Right renal pelvis (tissue), 4 donors: ENCODE data around the gene ZNF521. TPM values are rescaled to one million over a fixed set of nuclear protein-coding genes. Genes with fewer than 3 reads are reported as not detected.

Experiments
- DNase-seq, 4 donors: peaks; one replicate each; pipeline ENCODE4 v3.0.0-alpha.2; 2013; ENCODE audit warnings: low read depth in 4 of 4, low spot score in 3 of 4, missing footprints in 1 of 4
- polyA plus RNA-seq, 4 donors: library from polyadenylated mRNA; unstranded; fragments of 120-200 nt; gene quantifications; one replicate each; pipeline ENCODE4 v1.2.1, GENCODE V29; 2013; ENCODE audit not compliant: insufficient read length in 4 of 4

ZNF521 gene
- polyA plus RNA-seq, 4 donors: 35.6 to 41.2 (median 38.4) TPM

DNA sequence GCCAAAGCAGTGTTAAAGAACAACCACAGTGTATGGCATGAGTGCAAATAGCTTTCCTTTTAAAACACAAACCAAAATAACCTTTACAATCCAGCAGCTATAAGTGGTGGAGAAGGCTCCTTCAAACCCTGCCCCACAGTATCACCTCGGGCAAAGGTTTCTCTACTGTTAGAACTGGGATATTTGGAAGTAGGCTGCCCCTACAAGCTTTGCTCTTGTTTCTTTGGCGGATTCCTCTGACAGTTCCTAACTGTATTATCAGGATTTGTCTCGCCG is 214.8 kb downstream of the ZNF521 start:
- DNase-seq: no peak

DNA sequence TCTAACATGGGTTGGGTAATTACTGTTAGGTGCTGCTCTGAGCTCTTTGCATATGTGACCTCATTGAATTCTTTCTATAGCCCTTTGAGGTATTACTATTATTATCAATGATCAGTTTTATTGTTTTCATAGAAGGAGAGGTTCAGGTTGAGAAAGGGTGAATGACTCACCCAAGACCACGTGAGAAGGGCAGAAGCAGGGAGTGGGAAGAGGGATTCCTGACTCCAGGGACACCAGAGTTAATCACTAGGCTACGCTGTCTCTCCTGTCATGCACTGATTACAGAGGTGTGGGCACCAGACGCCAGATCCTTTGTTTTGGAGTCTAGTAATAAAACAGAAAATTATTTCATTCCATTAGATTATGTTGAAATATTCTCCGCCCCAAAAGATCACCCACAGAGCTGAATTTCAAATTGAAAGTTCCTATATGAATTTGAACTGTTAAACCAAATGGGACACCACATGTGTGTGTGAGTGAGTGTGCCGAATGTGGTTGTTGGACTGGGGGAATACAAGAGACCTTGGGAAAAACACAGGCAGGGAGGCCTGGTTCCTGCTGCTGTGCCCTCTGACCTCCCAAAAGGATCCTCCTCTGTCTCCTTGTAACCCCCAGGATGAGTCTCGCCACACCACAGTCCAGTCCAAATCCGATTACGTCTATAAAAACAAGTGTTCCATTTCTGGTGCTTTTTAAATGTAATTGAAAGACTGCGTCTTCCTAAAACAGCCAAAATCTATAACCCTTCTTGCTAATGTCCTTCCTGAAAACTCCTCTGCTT is 215.4 kb downstream of the ZNF521 start:
- DNase-seq: no peak

DNA sequence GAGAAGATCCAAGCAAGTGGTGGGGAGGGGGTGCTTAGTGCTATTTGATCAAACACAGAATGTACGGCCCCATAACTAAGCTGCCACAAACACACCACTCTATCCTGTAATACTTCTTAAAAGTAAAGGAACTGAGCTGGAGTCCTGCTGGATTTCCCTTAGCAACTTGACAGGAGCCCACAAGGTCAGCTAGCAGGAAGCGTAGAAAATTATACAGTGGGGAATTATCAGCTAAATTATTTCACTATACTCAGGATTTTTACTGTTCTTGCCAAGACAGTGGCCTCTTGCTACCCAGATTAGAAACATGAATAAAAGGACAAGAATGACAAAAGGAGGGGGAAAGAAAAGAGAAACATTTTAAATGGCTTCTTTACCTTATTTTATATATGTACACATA is 217.1 kb downstream of the ZNF521 start:
- DNase-seq: no peak

DNA sequence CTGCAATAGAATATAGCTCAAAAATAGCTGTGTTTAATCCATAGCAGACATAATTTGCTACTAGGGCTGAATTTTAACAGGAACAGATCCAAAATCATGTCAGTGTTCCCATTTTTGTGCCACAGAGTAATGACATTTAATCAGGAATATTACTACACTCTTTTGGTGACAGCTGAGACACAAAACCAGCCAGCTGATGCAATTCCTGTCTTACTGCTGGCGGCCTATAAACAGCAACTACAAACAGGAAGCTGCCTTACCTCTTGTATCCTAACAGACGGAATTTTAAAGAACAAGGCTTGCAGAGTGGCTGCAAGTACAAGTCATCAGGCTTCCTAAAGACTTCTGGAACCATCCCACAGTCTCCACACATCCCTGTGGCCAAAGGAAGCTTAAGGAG is 218.1 kb downstream of the ZNF521 start:
- DNase-seq: no peak

DNA sequence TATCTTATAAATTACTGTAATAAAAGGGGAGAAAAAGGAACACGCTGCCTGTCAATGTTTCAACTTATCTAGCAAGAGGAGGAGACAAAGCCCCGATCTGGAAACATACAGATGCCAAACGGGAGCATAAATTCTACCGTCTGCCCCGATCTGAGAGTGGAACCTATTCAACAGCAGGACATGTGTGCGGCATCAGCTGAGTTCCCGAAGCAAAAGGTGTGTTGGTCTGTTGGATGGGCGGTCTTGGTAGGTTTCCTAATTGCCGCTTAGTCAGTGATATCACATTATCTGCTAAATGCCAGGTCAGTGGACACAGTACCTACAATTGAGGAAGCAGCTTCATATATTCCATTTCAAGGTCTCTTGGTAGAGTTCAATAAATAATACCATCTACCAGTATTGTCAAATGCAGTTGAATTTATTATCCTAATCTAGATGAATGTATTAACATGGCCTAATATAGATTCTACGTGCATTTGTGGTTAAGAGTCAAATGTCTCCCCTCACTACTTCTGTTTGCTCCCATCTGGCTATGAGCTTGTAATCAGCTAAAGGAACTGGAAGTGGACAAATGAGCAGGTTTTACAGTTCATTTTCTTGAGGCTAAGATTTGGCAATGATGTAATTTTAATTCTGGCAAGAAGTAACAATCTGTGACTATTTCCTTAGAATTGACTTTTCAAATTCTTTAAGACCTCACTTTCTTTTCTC is 219.0 kb downstream of the ZNF521 start:
- no peak for DNase-seq

DNA sequence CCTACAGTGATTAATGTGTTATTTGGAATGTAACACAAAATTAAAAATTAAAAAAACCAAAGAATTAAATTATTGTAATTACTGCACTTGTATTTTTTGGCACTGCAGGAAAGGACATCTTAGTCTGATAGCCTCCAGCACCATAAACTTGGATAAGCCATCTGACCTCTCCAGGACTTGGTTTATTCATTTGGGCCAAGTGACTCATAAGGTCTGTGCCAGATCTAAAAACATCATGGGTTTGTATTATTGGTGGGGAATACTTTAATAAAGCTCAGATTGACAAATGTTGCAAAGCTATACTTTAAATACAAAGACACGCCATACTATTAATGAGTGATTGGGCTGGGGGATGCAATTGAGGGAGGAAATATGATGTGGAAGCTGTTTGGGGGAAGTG is 225.2 kb downstream of the ZNF521 start:
- no peak for DNase-seq

DNA sequence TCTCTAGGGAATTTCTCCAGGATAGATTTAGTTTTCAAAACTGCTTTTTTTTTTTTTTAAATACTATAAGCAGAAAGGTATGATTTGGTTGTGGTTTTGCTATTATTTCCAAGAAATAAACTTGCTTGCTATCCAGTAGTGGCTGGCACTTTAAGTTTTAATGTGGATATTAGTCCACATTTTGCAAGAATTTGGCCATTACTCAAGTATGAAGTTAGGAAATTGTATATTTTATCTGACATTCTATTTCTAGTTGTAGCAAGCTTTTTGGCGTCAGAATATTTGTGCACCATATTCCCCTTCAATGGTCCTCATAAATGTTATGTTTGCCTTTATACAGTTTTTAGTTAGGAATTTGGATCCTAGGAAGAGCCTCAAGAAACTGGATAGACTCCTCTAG is 226.3 kb downstream of the ZNF521 start:
- no peak for DNase-seq

DNA sequence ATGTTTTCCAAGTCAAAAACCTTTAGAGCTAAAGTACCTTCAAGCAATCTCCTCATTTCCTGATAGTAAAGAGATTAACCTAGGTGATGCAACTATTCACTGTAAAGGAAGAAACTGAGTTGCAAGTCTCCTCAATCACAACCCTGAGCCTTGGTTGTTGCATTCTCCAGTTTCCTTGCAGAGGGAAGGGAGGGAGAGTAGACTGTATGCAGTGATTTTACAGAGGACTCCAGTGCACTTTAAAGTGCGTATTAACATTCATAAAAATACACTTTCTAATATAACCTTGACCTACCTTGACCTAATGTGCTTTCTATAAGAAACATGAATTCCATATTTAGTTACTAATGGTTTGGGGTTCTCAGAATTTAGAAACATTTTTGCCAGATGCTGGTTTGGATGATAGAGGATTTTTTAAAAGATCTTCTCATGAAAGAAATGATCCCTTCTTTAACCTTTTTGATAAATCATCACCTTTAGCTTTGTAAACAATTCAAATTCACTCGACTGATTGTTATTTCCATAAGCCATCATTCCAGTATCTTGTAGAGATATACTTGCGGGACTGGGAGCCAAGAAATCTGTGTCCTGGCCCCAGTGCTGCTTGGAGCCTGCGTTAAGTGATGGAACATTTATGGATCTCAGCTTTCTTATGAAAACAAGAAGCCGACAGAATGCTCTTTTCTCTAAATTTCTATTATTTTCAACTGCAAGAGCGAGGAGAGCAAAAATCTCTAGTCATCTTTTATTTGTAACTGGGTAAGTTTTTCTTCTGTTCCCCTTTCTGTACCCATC is 228.3 kb downstream of the ZNF521 start:
- DNase-seq: no peak

DNA sequence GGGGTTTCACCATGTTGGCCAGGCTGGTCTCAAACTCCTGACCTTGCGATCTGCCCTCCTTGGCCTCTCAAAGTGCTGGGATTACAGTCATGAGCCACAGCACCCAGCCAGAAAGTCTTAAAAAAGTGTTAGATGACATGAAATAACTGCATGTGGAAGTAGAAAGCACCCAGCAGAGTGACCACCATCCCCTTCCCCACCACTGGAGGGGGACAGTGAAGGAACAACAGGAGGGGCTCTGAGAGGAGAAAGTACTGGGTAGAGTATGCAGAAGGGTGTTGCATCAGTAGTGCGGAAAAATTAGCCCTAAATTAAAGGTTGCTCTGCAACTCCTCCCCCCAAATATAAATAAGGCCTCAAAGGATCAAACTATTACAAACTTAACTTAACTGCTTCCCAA is 230.5 kb downstream of the ZNF521 start:
- DNase-seq: no peak

DNA sequence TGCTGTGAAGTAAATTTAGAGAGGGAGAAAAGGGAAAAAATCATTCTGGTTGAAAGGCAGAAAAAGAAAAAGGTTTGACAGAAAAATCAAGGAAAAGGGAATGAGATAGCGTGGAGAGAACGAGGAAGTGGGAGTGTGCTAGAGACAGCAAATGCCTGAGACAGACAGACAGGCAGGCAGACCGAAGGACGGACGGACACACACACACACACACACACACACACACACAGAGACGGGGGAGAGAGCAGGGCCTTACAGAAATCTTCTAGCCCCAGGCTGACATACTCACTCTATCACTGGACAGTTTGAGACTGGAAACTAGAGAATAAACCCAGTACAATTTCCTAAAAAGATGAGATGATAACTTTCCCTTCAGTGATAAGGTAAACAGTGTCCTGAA is 238.4 kb downstream of the ZNF521 start:
- DNase-seq: no peak

DNA sequence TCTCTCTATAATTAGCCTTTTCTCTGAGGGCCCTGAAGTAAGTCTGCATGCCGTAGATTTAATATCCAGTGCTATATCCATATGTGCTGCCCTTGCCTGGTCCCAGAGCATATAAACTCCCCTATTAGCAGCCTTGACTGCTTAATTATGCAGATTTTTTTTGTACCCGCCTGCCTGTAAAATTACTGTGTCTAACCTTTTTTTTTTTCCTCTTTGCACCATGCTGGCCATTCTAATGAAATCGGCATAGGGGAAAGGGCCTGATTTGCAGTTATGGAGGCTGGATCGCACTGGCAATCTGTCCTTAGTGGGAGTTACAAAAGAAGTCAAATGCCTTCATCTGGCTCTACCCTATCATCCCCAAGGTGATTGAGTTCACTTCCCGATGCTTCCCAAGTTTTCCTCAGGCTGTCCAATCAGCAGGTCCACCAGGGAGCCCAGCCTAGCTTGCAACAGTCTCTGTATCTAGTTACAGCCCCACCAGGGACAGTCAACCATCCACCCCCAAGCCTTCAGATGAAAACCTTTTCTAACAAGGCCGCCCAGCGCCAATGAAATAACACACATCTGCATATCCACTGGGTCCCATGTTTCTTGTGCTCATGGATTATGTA is 239.0 kb downstream of the ZNF521 start:
- no peak for DNase-seq

DNA sequence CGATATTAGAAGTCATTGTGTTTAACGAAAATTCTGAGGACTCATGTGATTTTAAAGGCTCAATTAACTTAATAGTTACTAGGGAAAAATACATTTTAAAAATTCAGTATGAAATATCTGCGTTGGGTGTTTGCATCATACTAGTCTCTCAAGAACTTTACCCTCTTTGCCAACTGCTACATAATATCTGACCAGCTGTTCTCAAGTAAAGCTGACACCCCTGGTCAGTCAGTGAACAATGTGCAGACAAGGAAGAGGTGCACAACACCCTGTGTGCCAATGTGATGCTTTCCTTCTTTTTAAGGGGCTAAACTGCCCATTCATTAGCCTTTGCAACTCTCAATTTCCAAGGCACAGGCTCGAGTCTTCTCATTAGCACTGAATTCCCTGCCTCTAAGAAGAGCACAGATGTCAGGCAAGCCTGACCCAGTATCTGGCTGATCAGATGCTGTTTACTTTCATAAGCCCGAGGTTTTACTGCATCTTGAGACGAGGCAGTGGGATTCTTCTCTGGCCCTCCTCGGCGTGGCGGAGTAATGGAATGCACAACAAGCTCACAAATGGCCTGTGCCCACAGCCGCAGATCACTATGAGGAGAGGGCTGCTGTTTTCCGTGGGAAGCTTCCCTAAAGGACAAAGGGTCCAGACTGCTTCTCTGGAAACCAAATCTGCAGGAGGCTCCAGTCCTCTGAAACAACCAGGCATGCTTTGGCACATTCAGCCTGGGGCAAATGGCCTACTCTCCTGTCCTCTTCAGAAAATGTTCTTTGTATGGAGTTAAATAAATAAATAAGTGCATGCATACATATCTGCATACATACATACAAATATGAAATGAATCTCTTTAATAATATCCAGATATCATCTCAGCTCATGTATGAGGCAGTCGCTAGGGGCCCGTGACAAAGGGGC is 240.3 kb downstream of the ZNF521 start:
- no peak for DNase-seq

DNA sequence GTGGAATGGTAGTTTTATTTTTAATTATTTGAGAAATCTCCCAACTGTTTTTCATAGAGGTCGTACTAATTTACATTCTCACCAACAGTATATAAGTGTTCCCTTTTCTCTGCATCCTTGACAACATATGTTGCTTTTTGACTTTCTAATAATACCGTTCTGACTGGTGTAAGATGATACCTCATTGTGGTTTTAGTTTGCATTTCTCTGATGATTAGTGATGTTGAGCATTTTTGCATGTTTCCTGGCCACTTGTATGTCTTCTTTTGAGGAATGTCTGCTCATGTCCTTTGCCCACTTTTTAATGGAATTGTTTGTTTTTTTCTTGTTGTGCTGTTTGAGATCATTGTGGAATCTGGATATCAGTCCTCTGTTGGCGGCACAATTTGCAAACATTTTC is 242.5 kb downstream of the ZNF521 start:
- DNase-seq: no peak

DNA sequence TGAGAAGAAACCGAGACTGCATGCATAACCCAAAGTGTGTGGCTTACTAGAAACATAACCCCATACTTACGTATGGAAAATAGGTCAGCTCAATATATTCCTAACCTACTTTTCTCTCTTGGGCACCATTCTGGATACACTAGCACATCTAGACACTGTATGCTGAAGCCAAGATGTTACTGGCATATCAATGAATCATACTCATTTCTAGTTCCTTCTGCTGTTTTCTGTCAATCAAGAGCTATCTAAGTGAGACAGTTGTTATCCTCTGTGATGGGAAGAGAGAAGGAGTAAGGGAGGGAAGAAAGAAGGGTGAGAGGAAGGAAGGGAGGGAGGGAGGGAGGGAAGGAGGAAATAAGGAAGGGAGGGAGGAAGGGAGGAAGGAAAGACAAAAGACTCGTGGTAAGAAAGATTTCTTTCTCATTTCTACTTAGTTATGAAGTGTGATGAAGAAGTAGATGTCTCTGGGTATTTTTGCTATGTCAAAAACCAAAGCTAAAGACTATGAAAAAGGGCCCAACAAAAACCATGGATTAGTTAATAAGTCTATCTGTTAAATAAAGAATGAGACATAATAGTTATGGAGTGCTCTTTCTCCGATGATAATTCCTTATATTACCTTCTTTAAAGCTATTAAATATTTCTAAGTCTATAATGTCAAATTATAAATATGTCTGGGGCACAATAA is 248.4 kb downstream of the ZNF521 start:
- DNase-seq: no peak

DNA sequence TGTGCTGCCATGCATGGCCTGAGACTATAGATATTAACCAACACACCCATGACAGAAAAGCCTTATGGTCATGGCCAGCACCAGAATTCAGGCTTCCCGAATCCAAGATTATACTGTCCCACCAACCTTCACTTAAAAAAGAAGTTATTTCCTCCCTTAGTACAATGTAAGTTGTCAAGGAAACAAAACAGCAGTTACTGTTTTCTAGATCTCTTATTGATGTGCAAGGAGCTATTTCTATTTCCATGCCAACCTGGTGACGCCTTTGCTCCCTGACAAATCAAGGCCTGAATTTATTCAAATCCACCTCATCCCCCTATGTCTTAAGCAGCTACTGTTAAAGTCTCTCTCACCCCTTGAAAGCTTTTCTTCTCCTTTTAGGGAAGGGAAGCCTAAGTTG is 249.3 kb downstream of the ZNF521 start:
- DNase-seq: no peak

DNA sequence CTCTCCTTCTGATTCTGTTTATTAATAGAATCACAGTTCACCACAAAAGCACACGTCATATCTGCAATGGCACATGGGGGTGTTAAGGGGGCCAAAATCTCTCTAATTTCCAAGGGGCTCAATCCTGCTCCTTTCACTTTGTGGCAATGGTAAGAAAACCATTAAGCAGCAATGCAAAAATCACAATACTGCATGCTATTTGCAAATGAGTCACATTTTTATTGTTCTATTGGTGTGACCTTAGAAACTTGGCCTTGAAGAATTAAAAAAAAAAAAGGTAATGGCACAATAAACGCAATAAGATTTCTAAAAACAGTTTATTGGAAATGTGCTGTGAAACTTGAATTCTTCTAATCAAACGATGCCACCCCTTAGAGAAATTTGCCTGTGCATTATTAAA is 251.5 kb downstream of the ZNF521 start:
- no peak for DNase-seq

DNA sequence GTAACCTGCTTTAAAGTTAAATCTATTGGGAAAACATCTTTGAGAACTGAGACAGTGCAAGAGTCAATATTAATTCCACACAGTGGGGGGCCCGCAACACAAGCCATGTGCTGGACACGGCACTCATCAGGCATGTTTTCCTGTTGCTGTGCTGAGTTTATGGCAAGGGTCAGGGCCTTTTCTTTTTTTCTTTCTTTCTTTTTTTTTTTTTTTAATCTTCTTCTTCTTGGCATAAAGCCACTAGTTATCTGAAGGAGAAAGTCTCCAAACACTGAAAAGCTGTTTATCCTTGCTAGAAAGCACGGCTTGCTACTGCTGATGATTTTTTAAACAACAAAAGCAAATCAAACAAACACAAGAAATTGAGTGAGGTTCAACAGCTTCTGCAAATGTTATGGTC is 252.1 kb downstream of the ZNF521 start:
- DNase-seq: no peak

DNA sequence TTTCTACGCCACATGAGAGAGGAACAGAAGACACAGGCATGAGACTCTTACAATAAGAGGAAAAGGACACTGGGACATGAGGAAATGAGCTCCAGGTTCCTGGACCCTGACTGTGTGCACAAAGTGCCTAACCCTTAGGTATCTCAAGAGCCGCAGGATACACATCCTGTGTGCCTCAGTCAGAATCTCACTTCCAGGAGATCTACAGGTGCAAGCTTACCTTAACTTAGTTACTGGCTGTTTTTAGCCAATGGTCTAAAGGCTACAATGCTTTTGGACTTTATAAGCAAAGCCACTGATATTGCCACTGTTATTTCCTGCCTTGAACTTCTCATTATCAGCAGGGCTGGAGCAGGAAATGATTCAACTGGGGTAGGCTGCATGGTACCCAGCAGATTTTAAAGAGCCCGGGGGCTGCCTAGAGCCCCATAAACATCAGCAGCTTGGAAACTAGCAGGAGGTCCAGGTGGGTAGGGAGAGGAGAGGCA is 254.4 kb downstream of the ZNF521 start:
- no peak for DNase-seq

DNA sequence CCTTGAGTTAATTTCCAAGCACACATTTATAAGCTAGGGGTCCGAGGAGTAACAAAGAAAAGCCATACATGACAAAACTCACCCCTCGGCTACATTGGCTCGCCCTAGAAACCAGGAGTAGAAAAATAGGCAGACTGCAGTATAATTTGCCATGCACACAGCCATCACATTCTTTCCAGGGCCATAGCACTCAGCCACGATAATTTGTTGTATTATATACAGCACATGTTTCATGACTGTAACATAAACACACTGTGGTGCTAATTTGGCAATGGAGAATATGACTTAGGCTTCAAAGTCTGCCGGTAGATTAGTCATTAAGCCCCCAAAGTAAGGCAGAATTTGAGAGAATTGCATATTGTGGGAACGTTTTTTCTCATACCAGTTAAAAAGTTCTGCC is 254.9 kb downstream of the ZNF521 start:
- DNase-seq: no peak

DNA sequence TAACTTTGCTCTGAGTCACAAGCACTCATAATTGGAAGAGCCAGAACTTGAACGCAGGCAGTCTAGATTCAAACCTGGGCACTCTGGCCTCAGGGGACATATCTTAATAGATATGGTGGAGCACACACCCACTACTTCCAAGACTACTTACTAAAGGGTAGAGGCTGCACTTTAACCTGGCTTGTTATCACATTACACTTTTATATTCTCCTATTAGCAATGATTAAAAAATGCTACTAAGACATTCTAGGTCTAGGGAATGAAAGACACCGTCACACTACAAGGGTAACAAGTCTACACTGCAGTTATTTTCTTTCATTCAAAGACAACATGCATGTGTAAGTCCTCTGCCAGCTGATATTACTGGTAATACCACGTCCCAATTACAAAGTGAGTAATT is 258.8 kb downstream of the ZNF521 start:
- no peak for DNase-seq
